HL-60 (cell line): ENCODE measurements around the gene HS3ST3A1.

ENCODE experiments used
- DNase-seq, 2 experiments: peaks; one replicate each; pipeline ENCODE4 v3.0.0-alpha.2; 2010 to 2020; ENCODE audit warnings: low read depth in 1 of 2, low spot score in 1 of 2
- H3K27ac ChIP-seq: fragments of 250-450 bp; sonication (Bioruptor Pico); replicated peaks from 2 replicates; pipeline ENCODE4 v1.5.1; 2020; ENCODE audit warnings: mild to moderate bottlenecking, moderate library complexity
- H3K27me3 ChIP-seq: fragments of 250-450 bp; sonication (Bioruptor Pico); 2 replicates; pipeline ENCODE4 v1.5.1; 2021; ENCODE audit warnings: mild to moderate bottlenecking, moderate library complexity; ENCODE audit not compliant: insufficient read depth, poor library complexity, severe bottlenecking
- H3K4me3 ChIP-seq: replicated peaks from 2 replicates; pipeline ENCODE4 v1.5.1; 2011; ENCODE audit warnings: mild to moderate bottlenecking, control low read depth, low read length; ENCODE audit not compliant: insufficient read depth
- CTCF ChIP-seq: IDR thresholded peaks from one replicate; pipeline ENCODE4 v1.5.1; 2011; ENCODE audit warnings: low read length, control low read depth, inconsistent platforms; ENCODE audit not compliant: insufficient read depth
- GABPA ChIP-seq: IDR thresholded peaks from 2 replicates; pipeline ENCODE4 v1.6.1; 2012; ENCODE audit warnings: low read depth
- POLR2AphosphoS5 ChIP-seq: IDR thresholded peaks from 2 replicates; pipeline ENCODE4 v1.6.1; 2012; ENCODE audit warnings: low read depth
- SPI1 ChIP-seq: IDR thresholded peaks from 2 replicates; pipeline ENCODE4 v1.6.1; 2012; ENCODE audit warnings: low read depth, mild to moderate bottlenecking, borderline replicate concordance
- TF ChIP-seq, protein P1 (sequence below): IDR thresholded peaks from 2 replicates; pipeline ENCODE4 v1.6.1; 2012; ENCODE audit warnings: low read depth; ENCODE audit not compliant: insufficient replicate concordance

The HS3ST3A1 gene

DNA sequence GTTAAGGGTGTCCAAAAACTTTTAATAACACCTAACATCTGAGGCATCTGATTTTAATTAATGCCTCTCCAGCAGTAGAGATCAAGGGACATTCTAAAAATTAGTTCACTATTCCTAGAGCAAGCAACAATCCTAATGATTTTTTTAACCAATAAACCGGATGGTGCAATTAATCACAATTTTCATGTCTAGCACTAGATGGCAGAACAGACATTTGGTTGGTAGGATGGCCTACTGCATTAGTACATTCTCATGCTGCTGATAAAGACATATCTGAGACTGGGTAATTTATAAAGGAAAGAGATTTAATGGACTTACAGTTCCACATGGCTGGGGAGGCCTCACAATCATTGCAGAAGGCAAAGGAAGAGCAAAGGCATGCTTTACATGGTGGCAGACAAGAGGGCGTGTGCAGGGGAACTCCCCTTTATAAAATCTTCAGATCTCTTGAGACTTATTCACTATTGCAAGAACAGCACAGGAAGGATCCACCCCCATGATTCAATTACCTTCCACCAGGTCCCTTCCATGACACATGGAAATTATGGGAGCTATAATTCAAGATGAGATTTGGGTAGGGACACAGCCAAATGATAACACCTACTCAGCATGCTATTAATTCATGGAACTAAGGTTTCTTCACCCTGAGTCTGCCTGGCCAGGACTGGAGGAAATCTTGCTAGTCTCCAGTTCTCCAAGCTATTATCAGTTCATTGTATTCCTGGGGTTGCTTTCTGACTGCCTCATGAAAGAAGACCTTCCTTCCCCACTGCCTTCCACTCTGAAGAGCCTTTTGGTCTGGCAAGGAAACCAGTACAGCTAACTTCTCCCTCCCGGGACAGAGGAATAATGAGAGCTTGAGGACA lies 24.8 kb downstream of the HS3ST3A1 start:
- H3K27me3 ChIP-seq = no peaks in the 10 kb centered on the region
- H3K4me3 ChIP-seq = no peak overlapping the region
- H3K27ac ChIP-seq = no peak overlapping the region
- DNase-seq = no peak
- TF ChIP-seq SPI1 (no peak), GABPA (no peak), POLR2AphosphoS5 (no peak), CTCF (no peak)
- TF ChIP-seq, protein P1, sequence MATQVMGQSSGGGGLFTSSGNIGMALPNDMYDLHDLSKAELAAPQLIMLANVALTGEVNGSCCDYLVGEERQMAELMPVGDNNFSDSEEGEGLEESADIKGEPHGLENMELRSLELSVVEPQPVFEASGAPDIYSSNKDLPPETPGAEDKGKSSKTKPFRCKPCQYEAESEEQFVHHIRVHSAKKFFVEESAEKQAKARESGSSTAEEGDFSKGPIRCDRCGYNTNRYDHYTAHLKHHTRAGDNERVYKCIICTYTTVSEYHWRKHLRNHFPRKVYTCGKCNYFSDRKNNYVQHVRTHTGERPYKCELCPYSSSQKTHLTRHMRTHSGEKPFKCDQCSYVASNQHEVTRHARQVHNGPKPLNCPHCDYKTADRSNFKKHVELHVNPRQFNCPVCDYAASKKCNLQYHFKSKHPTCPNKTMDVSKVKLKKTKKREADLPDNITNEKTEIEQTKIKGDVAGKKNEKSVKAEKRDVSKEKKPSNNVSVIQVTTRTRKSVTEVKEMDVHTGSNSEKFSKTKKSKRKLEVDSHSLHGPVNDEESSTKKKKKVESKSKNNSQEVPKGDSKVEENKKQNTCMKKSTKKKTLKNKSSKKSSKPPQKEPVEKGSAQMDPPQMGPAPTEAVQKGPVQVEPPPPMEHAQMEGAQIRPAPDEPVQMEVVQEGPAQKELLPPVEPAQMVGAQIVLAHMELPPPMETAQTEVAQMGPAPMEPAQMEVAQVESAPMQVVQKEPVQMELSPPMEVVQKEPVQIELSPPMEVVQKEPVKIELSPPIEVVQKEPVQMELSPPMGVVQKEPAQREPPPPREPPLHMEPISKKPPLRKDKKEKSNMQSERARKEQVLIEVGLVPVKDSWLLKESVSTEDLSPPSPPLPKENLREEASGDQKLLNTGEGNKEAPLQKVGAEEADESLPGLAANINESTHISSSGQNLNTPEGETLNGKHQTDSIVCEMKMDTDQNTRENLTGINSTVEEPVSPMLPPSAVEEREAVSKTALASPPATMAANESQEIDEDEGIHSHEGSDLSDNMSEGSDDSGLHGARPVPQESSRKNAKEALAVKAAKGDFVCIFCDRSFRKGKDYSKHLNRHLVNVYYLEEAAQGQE = no peak

- DNase-seq = no peak
- Histone ChIP-seq H3K27ac (no peak overlapping the region), H3K4me3 (no peak overlapping the region), H3K27me3 (no peaks in the 10 kb centered on the region)
- TF ChIP-seq, protein P1 = no peak
- TF ChIP-seq POLR2AphosphoS5 = no peak
- TF ChIP-seq CTCF = no peak
- no peak for TF ChIP-seq SPI1
- TF ChIP-seq GABPA = no peak
These were observed 25.8 kb downstream of the HS3ST3A1 start for GRCh38 chr17:13575922-13576419.

- H3K27ac ChIP-seq = no peak overlapping the region
- no peak overlapping the region for H3K4me3 ChIP-seq
- no peaks in the 10 kb centered on the region for H3K27me3 ChIP-seq
- DNase-seq = no peak
- TF ChIP-seq SPI1 = no peak
- TF ChIP-seq POLR2AphosphoS5 = no peak
These were observed 26.3 kb downstream of the HS3ST3A1 start for GRCh38 chr17:13575466-13575865.

DNA sequence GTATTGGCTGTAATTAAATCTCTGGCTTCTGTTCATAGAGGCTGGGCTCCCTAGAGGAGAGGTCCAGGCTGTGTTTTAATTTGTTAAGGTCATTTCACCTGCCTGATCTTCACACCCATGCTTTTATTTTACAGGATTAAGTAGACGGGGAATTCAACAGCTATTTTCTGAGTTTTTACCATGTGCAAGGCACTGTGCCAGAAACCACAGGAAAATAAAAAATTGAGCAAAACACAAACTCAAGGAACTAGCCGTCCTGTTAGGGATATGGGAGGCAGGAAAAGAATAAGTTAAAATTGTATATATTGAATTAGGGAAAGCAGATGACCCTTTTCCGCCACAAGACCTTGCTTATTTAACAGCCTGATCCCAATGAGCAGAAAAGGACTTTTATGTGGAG lies 29.1 kb downstream of the HS3ST3A1 start:
- Histone ChIP-seq H3K27ac (no peak overlapping the region), H3K4me3 (no peak overlapping the region), H3K27me3 (no peaks in the 10 kb centered on the region)
- TF ChIP-seq GABPA (no peak), SPI1 (no peak), POLR2AphosphoS5 (no peak), CTCF (no peak)
- TF ChIP-seq, protein P1 = no peak
- no peak for DNase-seq
